H1 (cell line): Measurements from ENCODE around the gene PIEZO1. TPM values are rescaled to one million over a fixed set of nuclear protein-coding genes. Genes with fewer than 3 reads are reported as not detected.

Experiments
- CTCF ChIA-PET: fragments of 300-600 bp; sonication (Branson Sonifier 250); formaldehyde crosslinking; loops from one replicate; lab custom pipeline; 2021; ENCODE audit not compliant: partially characterized antibody; lab: Charles Lee
- POLR2A ChIA-PET: fragments of 300-600 bp; sonication (Branson Sonifier 250); formaldehyde crosslinking; loops from one replicate; lab custom pipeline; 2021; ENCODE audit warnings: inconsistent platforms; ENCODE audit not compliant: partially characterized antibody; lab: Charles Lee
- DNase-seq, 2 experiments: peaks; one replicate each; pipeline versions ENCODE4 v3.0.0 to v3.0.0-alpha.2; 2010 to 2022; ENCODE audit warnings: low spot score in 2 of 2, low read depth in 1 of 2, mixed read lengths in 1 of 2
- FAIRE-seq: peaks from 2 replicates; lab custom pipeline; 2011; peaks lifted over from hg19 to GRCh38; lab: Jason Lieb, UNC
- H2AFZ ChIP-seq: 2 replicates; pipeline ENCODE4 v1.8.1; 2012; ENCODE audit warnings: low read length, inconsistent platforms
- H2AK5ac ChIP-seq: 2 replicates; pipeline ENCODE4 v1.6.1; 2013; ENCODE audit warnings: low read depth, low read length
- H2BK120ac ChIP-seq: replicated peaks from 2 replicates; pipeline ENCODE3; 2013; ENCODE audit warnings: low read depth, low read length, inconsistent platforms
- H2BK12ac ChIP-seq: 2 replicates; pipeline ENCODE4 v1.6.1; 2013; ENCODE audit warnings: low read depth, low read length
- H2BK15ac ChIP-seq: 2 replicates; pipeline ENCODE4 v1.6.1; 2013; ENCODE audit warnings: low read length
- H2BK20ac ChIP-seq: 2 replicates; pipeline ENCODE4 v1.6.1; 2013; ENCODE audit warnings: low read length
- H2BK5ac ChIP-seq: 2 replicates; pipeline ENCODE4 v1.6.1; 2013; ENCODE audit warnings: low read depth, low read length
- H3K14ac ChIP-seq: 2 replicates; pipeline ENCODE4 v1.6.1; 2013; ENCODE audit warnings: inconsistent platforms; ENCODE audit not compliant: insufficient read length
- H3K18ac ChIP-seq: 2 replicates; pipeline ENCODE4 v1.6.1; 2013; ENCODE audit warnings: low read length; ENCODE audit errors: extremely low read depth
- H3K23ac ChIP-seq: 2 replicates; pipeline ENCODE4 v1.6.1; 2013; ENCODE audit warnings: inconsistent platforms; ENCODE audit not compliant: insufficient read length
- H3K23me2 ChIP-seq: 2 replicates; pipeline ENCODE4 v1.6.1; 2013; ENCODE audit warnings: low read depth, low read length
- H3K27ac ChIP-seq: 2 replicates; pipeline ENCODE4 v1.6.1; 2011; ENCODE audit warnings: low read depth, low read length, inconsistent platforms
- H3K27me3 ChIP-seq, 4 experiments: replicated peaks in 1 of 4; 1 replicate in 1 of 4; 2 replicates in 3 of 4; pipeline versions ENCODE4 v1.6.1 to v1.8.1; 2011 to 2013; ENCODE audit warnings: low read length in 3 of 4, mild to moderate bottlenecking in 3 of 4, inconsistent platforms in 2 of 4, mixed read lengths in 2 of 4, moderate library complexity in 1 of 4; ENCODE audit not compliant: control insufficient read depth in 3 of 4, insufficient read depth in 3 of 4; ENCODE audit errors: extremely low read depth in 1 of 4
- H3K36me3 ChIP-seq, 4 experiments: 2 replicates each; pipeline versions ENCODE4 v1.6.1 to v1.8.1; 2011 to 2013; ENCODE audit warnings: mild to moderate bottlenecking in 4 of 4, low read length in 3 of 4, moderate library complexity in 2 of 4, control low read depth in 1 of 4, inconsistent platforms in 1 of 4; ENCODE audit not compliant: insufficient read depth in 4 of 4, control insufficient read depth in 2 of 4
- H3K4ac ChIP-seq: replicated peaks from 2 replicates; pipeline ENCODE3; 2013; ENCODE audit warnings: low read length, low read depth, mixed read lengths, inconsistent platforms; ENCODE audit not compliant: insufficient read length
- H3K4me1 ChIP-seq, 4 experiments: replicated peaks in 1 of 4; 1 replicate in 1 of 4; 2 replicates in 3 of 4; pipeline versions ENCODE4 v1.6.1 to v1.8.1; 2011 to 2013; ENCODE audit warnings: low read length in 3 of 4, inconsistent platforms in 2 of 4, mixed read lengths in 1 of 4; ENCODE audit not compliant: insufficient read depth in 4 of 4, control insufficient read depth in 3 of 4
- H3K4me2 ChIP-seq, 2 experiments: 2 replicates each; pipeline versions ENCODE4 v1.6.1 to v1.8.1; 2011 to 2013; ENCODE audit warnings: low read depth in 2 of 2, low read length in 2 of 2, control low read depth in 1 of 2, inconsistent platforms in 1 of 2, mild to moderate bottlenecking in 1 of 2; ENCODE audit not compliant: insufficient read depth in 1 of 2
- H3K4me3 ChIP-seq, 4 experiments: fragments of 200-600, 300-600 bp in 1 of 4; sonication (generic), shearing (Covaris generic), sonication (Bioruptor Twin) in 1 of 4; 2 replicates each; pipeline versions ENCODE4 v1.5.1 to v1.8.1; 2011 to 2016; ENCODE audit warnings: low read length in 4 of 4, low read depth in 3 of 4, control low read depth in 2 of 4, inconsistent platforms in 2 of 4, mild to moderate bottlenecking in 2 of 4, mixed read lengths in 1 of 4, moderate library complexity in 1 of 4; ENCODE audit not compliant: insufficient read depth in 2 of 4; ENCODE audit errors: extremely low read depth in 1 of 4
- H3K56ac ChIP-seq: replicated peaks from 2 replicates; pipeline ENCODE3; 2013; ENCODE audit warnings: low read depth, mild to moderate bottlenecking, mixed read lengths, low read length, inconsistent platforms; ENCODE audit not compliant: insufficient read length
- H3K79me1 ChIP-seq: 2 replicates; pipeline ENCODE4 v1.6.1; 2013; ENCODE audit warnings: low read depth, low read length, control low read depth
- H3K79me2 ChIP-seq, 2 experiments: 2 replicates each; pipeline versions ENCODE4 v1.6.1 to v1.8.1; 2012 to 2013; ENCODE audit warnings: low read length in 2 of 2, mild to moderate bottlenecking in 2 of 2, inconsistent platforms in 1 of 2; ENCODE audit not compliant: insufficient read depth in 2 of 2, control insufficient read depth in 1 of 2
- H3K9ac ChIP-seq, 4 experiments: replicated peaks in 1 of 4; 1 replicate in 1 of 4; 2 replicates in 3 of 4; pipeline versions ENCODE4 v1.6.1 to v1.8.1; 2011 to 2013; ENCODE audit warnings: low read depth in 3 of 4, low read length in 3 of 4, control low read depth in 2 of 4, mild to moderate bottlenecking in 2 of 4, moderate library complexity in 2 of 4, inconsistent platforms in 1 of 4; ENCODE audit errors: extremely low read depth in 1 of 4
- H3K9me3 ChIP-seq, 2 experiments: 2 replicates each; pipeline versions ENCODE4 v1.6.1 to v1.8.1; 2012 to 2013; ENCODE audit warnings: mild to moderate bottlenecking in 2 of 2, moderate library complexity in 2 of 2, control low read depth in 1 of 2, inconsistent platforms in 1 of 2, low read depth in 1 of 2, low read length in 1 of 2, mixed read lengths in 1 of 2; ENCODE audit not compliant: insufficient read depth in 2 of 2
- H4K20me1 ChIP-seq, 2 experiments: replicated peaks in 1 of 2; 2 replicates each; pipeline versions ENCODE3 to v1.8.1; 2011 to 2013; ENCODE audit warnings: inconsistent platforms in 2 of 2, low read length in 2 of 2, mild to moderate bottlenecking in 1 of 2; ENCODE audit not compliant: insufficient read depth in 2 of 2, control insufficient read depth in 1 of 2
- H4K5ac ChIP-seq: 2 replicates; pipeline ENCODE4 v1.6.1; 2013; ENCODE audit warnings: low read length, low read depth, mixed read lengths, inconsistent platforms; ENCODE audit not compliant: insufficient read length
- H4K8ac ChIP-seq: 2 replicates; pipeline ENCODE4 v1.8.0; 2013; ENCODE audit warnings: mild to moderate bottlenecking, moderate library complexity, low read length, inconsistent platforms; ENCODE audit not compliant: insufficient read depth; ENCODE audit errors: extremely low read depth
- H4K91ac ChIP-seq: replicated peaks from 2 replicates; pipeline ENCODE3; 2013; ENCODE audit warnings: low read length, mixed read lengths, inconsistent platforms; ENCODE audit not compliant: insufficient read length
- CBX8 ChIP-seq: fragments of 300-800, 300-1000 bp; sonication (generic); IDR thresholded peaks from 2 replicates; pipeline ENCODE4 v1.7.1; 2016; ENCODE audit warnings: low read depth, low read length, borderline replicate concordance
- GABPA ChIP-seq: IDR thresholded peaks from 2 replicates; pipeline ENCODE4 v1.6.1; 2011; ENCODE audit warnings: mild to moderate bottlenecking, low read length, moderate library complexity, borderline replicate concordance; ENCODE audit not compliant: insufficient read depth
- NANOG ChIP-seq: IDR thresholded peaks from 2 replicates; pipeline ENCODE4 v1.6.1; 2011; ENCODE audit warnings: low read length, low read depth, mild to moderate bottlenecking, inconsistent platforms; ENCODE audit not compliant: insufficient read depth, poor library complexity, severe bottlenecking
- POLR2AphosphoS5 ChIP-seq: IDR thresholded peaks from 2 replicates; pipeline ENCODE4 v1.6.1; 2011; ENCODE audit warnings: low read depth, low read length
- TAF1 ChIP-seq: IDR thresholded peaks from 2 replicates; pipeline ENCODE4 v1.6.1; 2011; ENCODE audit warnings: mild to moderate bottlenecking, low read depth, low read length
- WGBS, 2 experiments: shearing (Covaris generic) in 1 of 2; methylation state at CpG; one replicate each; pipeline versions ENCODE4 v1.1.6 to v1.1.7; 2013 to 2015; ENCODE audit warnings: low lambda C conversion rate in 2 of 2, mixed read lengths in 2 of 2, inconsistent platforms in 1 of 2, low coverage in 1 of 2, missing lambda C conversion rate in 1 of 2; ENCODE audit not compliant: insufficient replicate concordance in 2 of 2, insufficient coverage in 1 of 2, insufficient read length in 1 of 2; ENCODE audit errors: extremely low coverage in 1 of 2, missing lambda C conversion rate in 1 of 2; 5-methylcytosine and 5-hydroxymethylcytosine counted together
- polyA plus RNA-seq, 7 experiments: library from polyadenylated mRNA; depleted of rRNA in 3 of 7; stranded (reverse) in 5 of 7; unstranded in 2 of 7; fragments of >200 nt in 5 of 7; fragments of 200-250 nt in 2 of 7; gene quantifications; 1 replicate in 5 of 7; 2 replicates in 1 of 7; 4 replicates in 1 of 7; pipeline versions ENCODE4 v1.2.1 to v1.2.3, GENCODE V29; 2011 to 2013; ENCODE audit warnings: missing spikeins in 2 of 7, mixed read lengths in 2 of 7
- total RNA-seq: library from RNA; stranded (reverse); fragmentation: NEBNext Ultra II Directional; extraction: Animal tissue kit (Norgen Biotek cat#: 25700); gene quantifications from 2 replicates; pipeline ENCODE4 v1.2.1, GENCODE V29; 2021

Gene PIEZO1
- total and polyA plus RNA-seq, 2 of the 8 experiments (the other 6 are each of a cell fraction or from before 2014, with no cell fraction given), result 42.3 to 67.5 TPM

- H3K36me3 ChIP-seq, result no peaks in the 10 kb centered on the region
- peaks cover 0 to 8% (median 6%) of the 10 kb centered on the region in 4 experiments; a peak in 6 of 7 replicates for H3K4me1 ChIP-seq
- POLR2A ChIA-PET, result interaction anchor here (0.6 to 2.3 kb wide), 9 partner anchors 10 to 122 kb away, joined by 3 to 8 read pairs (median 4); no protein-coding TSS in a partner anchor
- no peak overlapping the region for H3K4me3 ChIP-seq
- no peak overlapping the region for H3K18ac ChIP-seq
- peaks cover 13% of the 10 kb centered on the region; the same call in 1 of the 2 replicates for H3K23me2 ChIP-seq
- H3K79me1 ChIP-seq, result no peaks in the 10 kb centered on the region
- no peaks in the 10 kb centered on the region for H3K79me2 ChIP-seq
- 88% methylated on average over 7 of the region's 10 CpGs; no CpG with 5 or more reads in 1 of the 2 experiments for WGBS, 2 experiments
- H2BK20ac ChIP-seq, result no peak overlapping the region
- no peak overlapping the region for H4K91ac ChIP-seq
- H4K20me1 ChIP-seq, result peaks cover 0 to 2% of the 10 kb centered on the region in 2 experiments
- H3K56ac ChIP-seq, result no peak overlapping the region
- no peak overlapping the region for H2BK120ac ChIP-seq
- H2BK5ac ChIP-seq, result no peak overlapping the region
- H4K8ac ChIP-seq, result no peak overlapping the region
- FAIRE-seq (no peak), DNase-seq (no peak)
- no peak overlapping the region for H3K4ac ChIP-seq
- H3K9me3 ChIP-seq, result no peaks in the 10 kb centered on the region
- no peak overlapping the region for H4K5ac ChIP-seq
- H2AFZ ChIP-seq, result no peak overlapping the region
- no peak overlapping the region for H2AK5ac ChIP-seq
- H2BK15ac ChIP-seq, result no peak overlapping the region
- H3K27ac ChIP-seq, result no peak overlapping the region
- H3K27me3 ChIP-seq, result peaks cover 0 to 12% (median 9%) of the 10 kb centered on the region in 4 experiments; a peak in 3 of 7 replicates
- no peak overlapping the region for H3K14ac ChIP-seq
- H2BK12ac ChIP-seq, result no peak overlapping the region
- peak overlapping the region; percentile 69 to 98; a peak in 2 of 4 replicates for H3K4me2 ChIP-seq
- H3K23ac ChIP-seq, result no peak overlapping the region
- no peak overlapping the region for H3K9ac ChIP-seq
- CTCF ChIA-PET, result interaction anchor here (0.6 to 5.7 kb wide), 10 partner anchors 11 to 738 kb away, joined by 3 to 87 read pairs (median 4); no protein-coding TSS in a partner anchor
- TF ChIP-seq NANOG (no peak), CBX8 (no peak), TAF1 (no peak), POLR2AphosphoS5 (no peak), GABPA (no peak)
These were observed 97.8 kb downstream of the PIEZO1 start for GRCh38 chr16:88687254-88687576.
